Measurements from ENCODE around the gene SLA2.

Gene SLA2

DNA sequence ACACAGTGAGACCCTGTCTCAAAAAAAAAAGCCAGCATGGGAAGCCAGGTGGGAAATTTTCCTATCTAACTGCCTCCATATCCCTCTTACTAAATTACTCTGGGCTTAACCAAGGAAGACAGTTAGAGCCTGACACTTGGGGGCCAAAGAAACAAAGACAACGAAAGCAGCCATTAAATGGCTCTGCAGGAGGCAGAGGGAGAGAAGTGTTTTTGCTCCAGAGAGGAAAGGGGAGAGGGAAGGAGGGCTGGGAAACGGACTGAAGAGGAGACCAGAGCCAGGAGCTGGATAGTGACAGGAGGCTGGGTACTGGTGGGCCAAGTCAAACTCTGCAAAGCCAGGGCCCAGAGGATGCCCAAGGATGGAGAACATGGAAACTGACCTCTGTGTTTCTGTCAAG is 83.3 kb downstream of the SLA2 start:
- no peak for DNase-seq (ENCODE audit: extremely low read depth, insufficient read length)

More for the DNA sequence above, 83.3 kb downstream of the SLA2 start:
- no peaks in the 10 kb centered on the region for H3K27me3 ChIP-seq (replicated peaks; ENCODE audit: control insufficient read depth, insufficient read depth, low read length)
- TF ChIP-seq CTCF (IDR thresholded peaks at IDR 0.05; ENCODE audit: insufficient read depth, low read length, poor library complexity, severe bottlenecking): no peak
- no peak overlapping the region for H3K4me3 ChIP-seq (replicated peaks; ENCODE audit: low read depth, low read length)
- no peaks in the 10 kb centered on the region for H3K36me3 ChIP-seq (ENCODE audit: control insufficient read depth, insufficient read depth, low read length)

All from GM06990 (cell line).